ENCODE data around the gene OTOF. TPM values are rescaled to one million over a fixed set of nuclear protein-coding genes. Genes with fewer than 3 reads are reported as not detected.

OTOF gene
- total RNA-seq, 1 experiment from 2014 or later = 0.10 TPM

- ATAC-seq (no peak), DNase-seq (ENCODE audit: low read depth, low spot score) (no peak)
- intact Hi-C loops (cut with micrococcal nuclease) = no loop called here
- Histone ChIP-seq H3K4me3 (replicated peaks in 1 of 2; ENCODE audit: low read depth in 1 of 2, low read length in 2 of 2) (no peak overlapping the region), H4K20me1 (ENCODE audit: insufficient read depth) (no peaks in the 10 kb centered on the region), H3K9me3 (ENCODE audit: control insufficient read depth in 1 of 2, insufficient read depth in 1 of 2, low read depth in 1 of 2, low read length in 2 of 2) (no peaks in the 10 kb centered on the region), H3K9ac (ENCODE audit: low read length) (no peak overlapping the region), H3K4me2 (ENCODE audit: low read length) (no peak overlapping the region), H2AFZ (ENCODE audit: low read depth, low read length, poor library complexity, severe bottlenecking) (no peak overlapping the region), H3K79me2 (ENCODE audit: insufficient read depth, low read length) (no peaks in the 10 kb centered on the region), H3K36me3 (ENCODE audit: control insufficient read depth in 1 of 2, insufficient read depth in 2 of 2, low read length in 2 of 2) (no peaks in the 10 kb centered on the region), H3K27me3 (ENCODE audit: insufficient read depth, low read length) (0 out of 2 replicates have a peak, but pooled peaks cover 4% of the 10 kb centered on the region), H3K4me1 (ENCODE audit: control insufficient read depth in 1 of 2, insufficient read depth in 2 of 2, low read length in 2 of 2) (no peaks in the 10 kb centered on the region), H3K27ac (ENCODE audit: low read depth, low read length) (no peak overlapping the region), H3K9me2 (ENCODE audit: insufficient read depth) (no peaks in the 10 kb centered on the region)
- ChIA-PET CTCF (interaction anchor here (0.7 kb wide), 1 partner anchor 8 kb away, joined by 3 read pairs; no protein-coding TSS in a partner anchor), POLR2A (no interaction called here), RAD21 (ENCODE audit: low non-redundant PET in 1 of 2, low total read pairs in 2 of 2, uncharacterized antibody in 2 of 2, unreplicated experiment in 2 of 2) (no interaction called here)
- TF ChIP-seq RAD21 (IDR thresholded peaks at IDR 0.05; ENCODE audit: low read depth) (no peak), JUND (IDR thresholded peaks at IDR 0.05) (no peak), CEBPB (IDR thresholded peaks at IDR 0.05; ENCODE audit: low read depth) (no peak), CTCF (IDR thresholded peaks at IDR 0.05 in 2 of 3, conservative IDR thresholded peaks at IDR 0.05 in 1 of 3; ENCODE audit: borderline replicate concordance in 1 of 3, insufficient read depth in 1 of 3, low read depth in 2 of 3, low read length in 2 of 3) (no peak), EZH2phosphoT487 (IDR thresholded peaks at IDR 0.05; ENCODE audit: borderline replicate concordance) (no peak), POLR2A (IDR thresholded peaks at IDR 0.05; ENCODE audit: borderline replicate concordance, extremely low read depth, insufficient read depth, insufficient read length) (no peak), EZH2 (IDR thresholded peaks at IDR 0.05) (no peak), EGR1 (IDR thresholded peaks at IDR 0.05; ENCODE audit: low read depth) (no peak), SIN3A (IDR thresholded peaks at IDR 0.05; ENCODE audit: low read depth) (no peak), FOSL1 (IDR thresholded peaks at IDR 0.05; ENCODE audit: low read depth) (no peak)
- BruUV-seq (replicated peaks) = no TSS peak
These were observed 2.9 kb upstream of the OTOF start for GRCh38 chr2:26480566-26481423.

Data from HCT116 (cell line).